Measurements from ENCODE around the gene LPAR5.

DNA sequence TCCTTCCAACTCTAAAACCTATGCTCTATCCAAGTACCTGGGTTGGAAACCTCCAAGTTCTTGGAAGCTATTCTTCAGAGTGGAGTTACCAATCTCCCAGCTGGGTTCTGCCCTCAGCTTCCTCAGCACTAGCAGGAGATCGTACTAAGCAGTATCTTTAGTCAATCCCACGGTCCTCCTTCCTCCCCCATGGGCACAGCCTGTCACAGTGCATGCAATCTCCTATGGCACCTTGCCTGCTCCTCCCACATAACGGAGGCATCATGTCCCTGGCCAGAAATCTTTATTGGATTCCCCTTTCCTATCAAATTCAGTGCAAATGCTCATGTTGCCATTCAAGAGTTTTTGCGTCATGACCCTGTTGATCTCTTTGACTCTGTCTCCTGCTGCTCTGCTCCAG lies 5.4 kb upstream of the LPAR5 start:
- TF ChIP-seq NFRKB (IDR thresholded peaks at IDR 0.05) (no peak), FOXM1 (IDR thresholded peaks at IDR 0.05; ENCODE audit: borderline replicate concordance) (no peak)

All from HEK293T (cell line).